ENCODE measurements around the gene CALD1. TPM values are rescaled to one million over a fixed set of nuclear protein-coding genes. Genes with fewer than 3 reads are reported as not detected.
A peak's percentile ranks its signal among the peaks of the same experiment; 100 is the strongest.

The CALD1 gene
- total RNA-seq, 4 donors from 2014 or later = 351 to 1,046 (median 551) TPM

DNA sequence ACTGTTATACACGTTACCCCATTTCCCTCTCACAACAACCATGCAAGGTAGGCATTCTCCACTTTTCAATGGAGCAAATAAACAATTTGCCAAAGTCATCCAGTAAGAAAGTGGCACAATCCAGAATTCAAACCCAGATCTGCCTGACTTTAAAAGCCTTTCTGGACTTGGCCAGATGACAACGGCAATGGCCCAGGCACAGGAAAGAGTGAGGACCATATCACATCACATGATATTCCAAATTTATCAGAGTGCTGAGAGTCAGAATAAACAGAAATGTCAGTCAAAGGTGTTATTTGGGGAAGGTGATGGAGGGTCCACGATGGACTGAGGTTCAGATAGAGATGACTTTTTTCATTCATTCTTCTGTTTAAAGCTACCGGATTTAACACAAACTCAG, 48.0 kb downstream of the CALD1 start:
- no peak for TF ChIP-seq POLR2A (IDR thresholded peaks at IDR 0.05)
- TF ChIP-seq, protein P1, sequence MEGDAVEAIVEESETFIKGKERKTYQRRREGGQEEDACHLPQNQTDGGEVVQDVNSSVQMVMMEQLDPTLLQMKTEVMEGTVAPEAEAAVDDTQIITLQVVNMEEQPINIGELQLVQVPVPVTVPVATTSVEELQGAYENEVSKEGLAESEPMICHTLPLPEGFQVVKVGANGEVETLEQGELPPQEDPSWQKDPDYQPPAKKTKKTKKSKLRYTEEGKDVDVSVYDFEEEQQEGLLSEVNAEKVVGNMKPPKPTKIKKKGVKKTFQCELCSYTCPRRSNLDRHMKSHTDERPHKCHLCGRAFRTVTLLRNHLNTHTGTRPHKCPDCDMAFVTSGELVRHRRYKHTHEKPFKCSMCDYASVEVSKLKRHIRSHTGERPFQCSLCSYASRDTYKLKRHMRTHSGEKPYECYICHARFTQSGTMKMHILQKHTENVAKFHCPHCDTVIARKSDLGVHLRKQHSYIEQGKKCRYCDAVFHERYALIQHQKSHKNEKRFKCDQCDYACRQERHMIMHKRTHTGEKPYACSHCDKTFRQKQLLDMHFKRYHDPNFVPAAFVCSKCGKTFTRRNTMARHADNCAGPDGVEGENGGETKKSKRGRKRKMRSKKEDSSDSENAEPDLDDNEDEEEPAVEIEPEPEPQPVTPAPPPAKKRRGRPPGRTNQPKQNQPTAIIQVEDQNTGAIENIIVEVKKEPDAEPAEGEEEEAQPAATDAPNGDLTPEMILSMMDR (IDR thresholded peaks at IDR 0.05) = no peak
- peak overlapping the region; percentile 85 to 97 for H3K27ac ChIP-seq
- peaks cover 0 to 5% of the 10 kb centered on the region in 2 donors for H3K4me1 ChIP-seq
- no peaks in the 10 kb centered on the region for H3K9me3 ChIP-seq
- no peaks in the 10 kb centered on the region for H3K27me3 ChIP-seq
- H3K4me3 ChIP-seq = no peak overlapping the region
- no peaks in the 10 kb centered on the region for H3K36me3 ChIP-seq
- intact Hi-C loops (cut with DNase I; ENCODE audit: low total_unique reads) = no loop called here
- no peak for DNase-seq

DNA sequence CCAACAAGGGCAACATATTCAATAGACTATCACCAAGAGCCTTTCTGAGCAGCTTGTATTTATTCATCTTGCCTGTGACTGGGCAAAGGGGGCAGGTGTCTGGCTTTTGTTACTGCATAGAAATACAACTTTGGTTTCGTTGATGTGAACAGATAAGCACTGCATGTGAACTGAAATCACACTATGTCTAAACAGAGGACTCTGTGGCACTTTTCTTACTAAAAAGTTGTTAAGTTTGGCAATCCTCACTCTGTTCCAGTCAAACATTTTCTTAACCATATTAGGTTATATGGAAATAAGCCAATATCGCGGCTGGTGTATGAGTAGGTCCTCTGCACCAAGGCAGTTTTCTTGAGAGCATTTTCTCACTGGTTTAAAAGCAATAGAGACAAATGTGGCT, 48.5 kb downstream of the CALD1 start:
- Histone ChIP-seq H3K27me3 (no peaks in the 10 kb centered on the region), H3K36me3 (no peaks in the 10 kb centered on the region), H3K9me3 (no peaks in the 10 kb centered on the region), H3K4me1 (peaks cover 0 to 4% of the 10 kb centered on the region in 2 donors), H3K4me3 (no peak overlapping the region), H3K27ac (peak overlapping the region; percentile 85 to 97)
- intact Hi-C loops (cut with DNase I; ENCODE audit: low total_unique reads) = no loop called here
- no peak for DNase-seq
- TF ChIP-seq POLR2A (IDR thresholded peaks at IDR 0.05) = no peak
- TF ChIP-seq, protein P1 (IDR thresholded peaks at IDR 0.05) = no peak

DNA sequence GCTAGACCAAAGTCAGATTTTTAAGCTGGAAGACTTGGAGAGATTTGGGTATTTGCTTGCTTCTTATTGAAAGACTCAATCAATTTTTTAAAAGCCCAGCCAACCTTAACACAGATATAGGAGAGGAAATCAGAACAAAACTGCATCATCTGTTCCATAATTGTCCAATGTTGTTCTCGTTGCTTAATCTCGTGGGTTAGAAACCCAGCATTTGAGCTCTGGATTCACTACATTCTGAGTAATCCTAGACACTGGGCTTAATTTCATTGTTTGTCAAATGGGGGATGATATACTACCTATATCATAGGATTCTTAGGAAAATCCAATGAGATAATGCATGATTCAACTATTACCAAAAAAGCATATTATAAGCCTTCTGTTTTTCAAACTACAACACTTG, 48.9 kb downstream of the CALD1 start:
- H3K4me1 ChIP-seq = peaks cover 0 to 8% of the 10 kb centered on the region in 2 donors
- TF ChIP-seq, protein P1 (IDR thresholded peaks at IDR 0.05) = no peak
- no peak for TF ChIP-seq POLR2A (IDR thresholded peaks at IDR 0.05)
- H3K27ac ChIP-seq = peak overlapping the region; percentile 85 to 97
- no peaks in the 10 kb centered on the region for H3K9me3 ChIP-seq
- no peak for DNase-seq
- no peaks in the 10 kb centered on the region for H3K36me3 ChIP-seq
- no peak overlapping the region for H3K4me3 ChIP-seq
- no peaks in the 10 kb centered on the region for H3K27me3 ChIP-seq
- intact Hi-C loops (cut with DNase I; ENCODE audit: low total_unique reads) = no loop called here

DNA sequence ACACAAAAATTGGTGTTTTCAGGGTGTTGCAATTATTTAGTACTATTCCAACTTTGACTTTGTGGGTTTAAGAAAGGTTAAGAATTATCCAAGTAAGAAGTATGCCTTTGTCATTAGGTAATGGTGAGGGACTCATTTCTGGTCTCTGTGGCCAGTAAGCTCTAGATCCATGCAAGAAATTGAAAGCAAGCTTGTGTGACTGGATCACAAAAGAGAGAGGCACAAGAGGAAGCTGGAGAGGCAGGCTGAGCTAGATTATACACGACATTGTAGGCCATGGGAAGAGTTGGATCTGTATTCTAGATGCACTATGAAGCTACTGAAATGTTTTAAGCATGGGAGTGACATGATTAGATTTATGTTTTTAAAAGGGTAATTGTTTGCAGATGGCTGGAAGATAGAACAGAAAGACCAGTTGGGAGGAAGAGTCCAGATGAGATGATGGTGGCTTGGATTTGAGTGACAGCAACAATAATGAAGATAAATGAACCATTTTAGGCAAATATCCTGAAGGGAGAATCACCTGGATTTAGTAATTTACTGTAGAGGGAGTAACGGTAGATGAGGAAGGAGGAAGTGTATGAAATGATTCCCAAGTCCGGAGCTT, 50.0 kb downstream of the CALD1 start:
- Histone ChIP-seq H3K4me1 (peaks cover 0 to 12% of the 10 kb centered on the region in 2 donors), H3K9me3 (no peaks in the 10 kb centered on the region), H3K4me3 (no peak overlapping the region), H3K27ac (peak overlapping the region; percentile 85 to 97), H3K27me3 (no peaks in the 10 kb centered on the region), H3K36me3 (no peaks in the 10 kb centered on the region)
- intact Hi-C loops (cut with DNase I; ENCODE audit: low total_unique reads) = no loop called here
- no peak for DNase-seq
- TF ChIP-seq POLR2A (IDR thresholded peaks at IDR 0.05) = no peak
- TF ChIP-seq, protein P1 (IDR thresholded peaks at IDR 0.05) = no peak

DNA sequence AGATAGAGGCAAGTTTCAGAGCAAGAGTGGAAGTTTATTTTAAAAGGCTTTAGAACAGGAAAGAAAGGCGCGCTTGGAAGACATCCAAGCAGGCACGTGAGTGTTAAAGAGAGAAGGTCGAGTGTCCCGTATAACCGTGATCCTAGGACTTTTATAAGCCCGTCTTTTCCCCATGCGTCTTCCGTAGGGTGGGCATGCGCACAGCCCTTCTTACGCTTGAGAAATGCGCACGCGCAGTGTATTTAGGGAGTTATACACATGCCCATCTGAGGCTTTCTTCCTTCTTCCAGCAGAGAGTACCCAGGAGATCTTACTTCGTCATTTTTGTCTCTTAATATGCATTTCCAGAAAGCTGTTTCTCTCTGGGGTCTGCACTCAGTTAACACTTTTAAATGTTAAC, 52.4 kb downstream of the CALD1 start:
- DNase-seq = no peak
- H3K9me3 ChIP-seq = no peaks in the 10 kb centered on the region
- TF ChIP-seq, protein P1 (IDR thresholded peaks at IDR 0.05) = no peak
- TF ChIP-seq POLR2A (IDR thresholded peaks at IDR 0.05) = no peak
- no peak overlapping the region for H3K4me3 ChIP-seq
- intact Hi-C loops (cut with DNase I; ENCODE audit: low total_unique reads) = no loop called here
- H3K4me1 ChIP-seq = peaks cover 0 to 12% of the 10 kb centered on the region in 2 donors
- H3K36me3 ChIP-seq = no peaks in the 10 kb centered on the region
- H3K27me3 ChIP-seq = no peaks in the 10 kb centered on the region
- H3K27ac ChIP-seq = peak overlapping the region; percentile 85 to 97

All from uterus (tissue), 4 donors.